ENCODE results near the gene KIF6.

Gene KIF6

GRCh38 chr6:39330057-39330456 lies 395.2 kb downstream of the KIF6 start:
- no peak for FAIRE-seq
- DNase-seq (ENCODE audit: low spot score) = no peak

- DNase-seq (ENCODE audit: low spot score) (no peak), FAIRE-seq (no peak)
Measured at GRCh38 chr6:39328066-39328465, 397.1 kb downstream of the KIF6 start.

GRCh38 chr6:39327507-39327906 lies 397.7 kb downstream of the KIF6 start:
- no peak for FAIRE-seq
- DNase-seq (ENCODE audit: low spot score) = no peak

- no peak for DNase-seq (ENCODE audit: low spot score)
Measured at GRCh38 chr6:39322306-39322850, 402.8 kb downstream of the KIF6 start, which contains the start of gene KCNK16. KCNK16 (minus strand) TSS chr6:39322702; CDS start chr6:39322540, 162 bp downstream.

GRCh38 chr6:39321761-39322160 lies 403.4 kb downstream of the KIF6 start:
- DNase-seq (ENCODE audit: low spot score) = no peak

More at GRCh38 chr6:39322306-39322850, 402.8 kb downstream of the KIF6 start, which contains the start of gene KCNK16:
- FAIRE-seq = no peak

GRCh38 chr6:39320363-39320984 lies 404.7 kb downstream of the KIF6 start:
- FAIRE-seq (no peak), DNase-seq (ENCODE audit: low spot score) (no peak)

More at GRCh38 chr6:39321761-39322160, 403.4 kb downstream of the KIF6 start:
- no peak for FAIRE-seq

- no peak for FAIRE-seq
- DNase-seq (ENCODE audit: low spot score) = no peak
Measured at GRCh38 chr6:39319621-39320362, 405.4 kb downstream of the KIF6 start.

GRCh38 chr6:39317256-39317655 lies 408.0 kb downstream of the KIF6 start:
- FAIRE-seq (no peak), DNase-seq (ENCODE audit: low spot score) (no peak)

GRCh38 chr6:39314273-39314795 lies 410.9 kb downstream of the KIF6 start, which contains the start of gene KCNK17:
KCNK17 (minus strand) TSS chr6:39314419; CDS start chr6:39314320, 99 bp downstream.
- FAIRE-seq (no peak), DNase-seq (ENCODE audit: low spot score) (no peak)

GRCh38 chr6:39313526-39314272 lies 411.5 kb downstream of the KIF6 start:
- FAIRE-seq (no peak), DNase-seq (ENCODE audit: low spot score) (no peak)

- FAIRE-seq (no peak), DNase-seq (ENCODE audit: low spot score) (no peak)
Measured at GRCh38 chr6:39312912-39313525, 412.2 kb downstream of the KIF6 start.

- no peak for DNase-seq (ENCODE audit: low spot score)
Measured at GRCh38 chr6:39310542-39310941, 414.7 kb downstream of the KIF6 start.

GRCh38 chr6:39309942-39310531 lies 415.2 kb downstream of the KIF6 start:
- DNase-seq (ENCODE audit: low spot score) (peak; percentile 13), FAIRE-seq (no peak)

More at GRCh38 chr6:39310542-39310941, 414.7 kb downstream of the KIF6 start:
- no peak for FAIRE-seq

GRCh38 chr6:39307462-39307861 lies 417.7 kb downstream of the KIF6 start:
- FAIRE-seq (no peak), DNase-seq (ENCODE audit: low spot score) (no peak)

- FAIRE-seq (no peak), DNase-seq (ENCODE audit: low spot score) (no peak)
Measured at GRCh38 chr6:39304951-39305350, 420.3 kb downstream of the KIF6 start.

- DNase-seq (ENCODE audit: low spot score) = no peak
- no peak for FAIRE-seq
Measured at GRCh38 chr6:39303425-39304153, 421.6 kb downstream of the KIF6 start.

GRCh38 chr6:39302669-39303424 lies 422.4 kb downstream of the KIF6 start:
- DNase-seq (ENCODE audit: low spot score) = peak; percentile 31
- no peak for FAIRE-seq

GRCh38 chr6:39302011-39302410 lies 423.2 kb downstream of the KIF6 start:
- FAIRE-seq (no peak), DNase-seq (ENCODE audit: low spot score) (no peak)

GRCh38 chr6:39301606-39302005 lies 423.6 kb downstream of the KIF6 start:
- FAIRE-seq = no peak
- no peak for DNase-seq (ENCODE audit: low spot score)
